Measurements from ENCODE around the gene CHD6.

DNA sequence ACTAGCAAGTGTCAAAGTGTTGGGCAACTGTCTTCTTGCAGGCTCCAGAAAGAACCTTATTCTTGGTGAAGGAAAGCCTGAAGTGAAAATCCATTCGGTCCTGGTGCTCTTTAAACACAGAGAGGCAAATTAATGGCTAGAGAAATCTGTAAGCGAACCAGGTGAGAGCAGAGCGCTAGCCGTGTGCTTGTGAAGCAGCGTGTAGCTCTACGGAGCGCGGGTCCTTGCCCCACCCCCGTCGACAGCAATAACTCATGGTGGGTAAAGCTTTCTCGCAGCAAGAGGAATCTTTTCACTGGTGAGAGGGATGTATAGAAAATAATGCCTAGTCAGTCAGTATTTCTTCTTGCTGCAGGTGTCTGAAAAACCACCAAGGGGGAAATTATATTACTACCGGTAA, 214.6 kb downstream of the CHD6 start:
- TF ChIP-seq, protein P1, sequence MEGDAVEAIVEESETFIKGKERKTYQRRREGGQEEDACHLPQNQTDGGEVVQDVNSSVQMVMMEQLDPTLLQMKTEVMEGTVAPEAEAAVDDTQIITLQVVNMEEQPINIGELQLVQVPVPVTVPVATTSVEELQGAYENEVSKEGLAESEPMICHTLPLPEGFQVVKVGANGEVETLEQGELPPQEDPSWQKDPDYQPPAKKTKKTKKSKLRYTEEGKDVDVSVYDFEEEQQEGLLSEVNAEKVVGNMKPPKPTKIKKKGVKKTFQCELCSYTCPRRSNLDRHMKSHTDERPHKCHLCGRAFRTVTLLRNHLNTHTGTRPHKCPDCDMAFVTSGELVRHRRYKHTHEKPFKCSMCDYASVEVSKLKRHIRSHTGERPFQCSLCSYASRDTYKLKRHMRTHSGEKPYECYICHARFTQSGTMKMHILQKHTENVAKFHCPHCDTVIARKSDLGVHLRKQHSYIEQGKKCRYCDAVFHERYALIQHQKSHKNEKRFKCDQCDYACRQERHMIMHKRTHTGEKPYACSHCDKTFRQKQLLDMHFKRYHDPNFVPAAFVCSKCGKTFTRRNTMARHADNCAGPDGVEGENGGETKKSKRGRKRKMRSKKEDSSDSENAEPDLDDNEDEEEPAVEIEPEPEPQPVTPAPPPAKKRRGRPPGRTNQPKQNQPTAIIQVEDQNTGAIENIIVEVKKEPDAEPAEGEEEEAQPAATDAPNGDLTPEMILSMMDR (conservative IDR thresholded peaks at IDR 0.05; ENCODE audit: low read depth, low read length) = no peak
- no peak for TF ChIP-seq EZH2 (IDR thresholded peaks at IDR 0.05; ENCODE audit: borderline replicate concordance, low read depth, low read length, poor library complexity, severe bottlenecking)

Data from A673 (cell line).